CD4-positive, alpha-beta memory T cell (primary cell): ENCODE results near the gene OR6V1. TPM values are rescaled to one million over a fixed set of nuclear protein-coding genes. Genes with fewer than 3 reads are reported as not detected.

Experiments
- CTCF ChIA-PET: fragments of 350-600 bp; sonication (Branson Sonifier 250); formaldehyde crosslinking; loops from one replicate; lab custom pipeline; 2021; ENCODE audit warnings: inconsistent platforms; ENCODE audit not compliant: partially characterized antibody; lab: Charles Lee
- POLR2A ChIA-PET: fragments of 350-600 bp; sonication (Branson Sonifier 250); formaldehyde crosslinking; loops from one replicate; lab custom pipeline; 2021; ENCODE audit not compliant: partially characterized antibody; lab: Charles Lee
- DNase-seq, 5 donors: peaks; one replicate each; pipeline versions ENCODE4 v3.0.0 to v3.0.0-alpha.2; 2020 to 2022; ENCODE audit warnings: mixed read lengths in 1 of 5
- H3K27ac ChIP-seq: one replicate; pipeline ENCODE4 v1.7.0; 2013; ENCODE audit warnings: low read depth, low read length
- H3K27me3 ChIP-seq: 2 replicates; pipeline ENCODE4 v1.7.0; 2013; ENCODE audit warnings: mild to moderate bottlenecking, low read length, moderate library complexity; ENCODE audit not compliant: insufficient read depth
- H3K36me3 ChIP-seq: 2 replicates; pipeline ENCODE4 v1.7.0; 2013; ENCODE audit warnings: mild to moderate bottlenecking, low read length, moderate library complexity; ENCODE audit not compliant: insufficient read depth
- H3K4me1 ChIP-seq: 2 replicates; pipeline ENCODE4 v1.7.0; 2013; ENCODE audit warnings: mild to moderate bottlenecking, low read length, moderate library complexity; ENCODE audit not compliant: insufficient read depth
- H3K4me3 ChIP-seq, 2 donors: one replicate each; pipeline ENCODE4 v1.7.0; 2013; ENCODE audit warnings: low read length in 2 of 2, mild to moderate bottlenecking in 1 of 2
- H3K9me3 ChIP-seq, 2 donors: one replicate each; pipeline ENCODE4 v1.7.0; 2013; ENCODE audit warnings: low read length in 2 of 2, control low read depth in 1 of 2; ENCODE audit not compliant: control insufficient read depth in 1 of 2
- H3K27ac Mint-ChIP-seq, 7 donors: one replicate each; pipeline ENCODE4 v1.8.0; 2020 to 2021; ENCODE audit warnings: mixed read lengths in 7 of 7, mild to moderate bottlenecking in 6 of 7, inconsistent platforms in 3 of 7, moderate library complexity in 3 of 7
- H3K27me3 Mint-ChIP-seq, 2 donors: one replicate each; pipeline ENCODE4 v1.8.0; 2020 to 2021; ENCODE audit warnings: mixed read lengths in 2 of 2
- H3K36me3 Mint-ChIP-seq, 2 donors: one replicate each; pipeline ENCODE4 v1.8.0; 2020 to 2021; ENCODE audit warnings: mixed read lengths in 2 of 2, inconsistent platforms in 1 of 2, mild to moderate bottlenecking in 1 of 2
- H3K4me1 Mint-ChIP-seq, 4 donors: one replicate each; pipeline ENCODE4 v1.8.0; 2020 to 2021; ENCODE audit warnings: mixed read lengths in 4 of 4, mild to moderate bottlenecking in 1 of 4
- H3K4me3 Mint-ChIP-seq, 8 donors: one replicate each; pipeline ENCODE4 v1.8.0; 2020 to 2021; ENCODE audit warnings: mixed read lengths in 8 of 8, mild to moderate bottlenecking in 7 of 8, moderate library complexity in 6 of 8, inconsistent platforms in 3 of 8
- H3K9me3 Mint-ChIP-seq, 8 donors: one replicate each; pipeline ENCODE4 v1.8.0; 2020 to 2021; ENCODE audit warnings: mixed read lengths in 8 of 8, mild to moderate bottlenecking in 5 of 8, inconsistent platforms in 3 of 8, moderate library complexity in 1 of 8
- intact Hi-C: fragments of 100-400 bp; cut with micrococcal nuclease; formaldehyde crosslinking; loops from one replicate; pipeline ENCODE4 v1.15.1; 2023
- polyA plus RNA-seq, 2 donors: library from polyadenylated mRNA; unstranded; fragments of 300-500 nt; fragmentation: Illumina TruSeq; gene quantifications; one replicate each; pipeline ENCODE4 v1.2.3, GENCODE V29; 2021
- total RNA-seq, 2 experiments: library from RNA; stranded (reverse); gene quantifications; one replicate each; pipeline ENCODE4 v1.2.3, GENCODE V29; 2021

The OR6V1 gene
- total and polyA plus RNA-seq, 4 experiments from 2014 or later = not detected

DNA sequence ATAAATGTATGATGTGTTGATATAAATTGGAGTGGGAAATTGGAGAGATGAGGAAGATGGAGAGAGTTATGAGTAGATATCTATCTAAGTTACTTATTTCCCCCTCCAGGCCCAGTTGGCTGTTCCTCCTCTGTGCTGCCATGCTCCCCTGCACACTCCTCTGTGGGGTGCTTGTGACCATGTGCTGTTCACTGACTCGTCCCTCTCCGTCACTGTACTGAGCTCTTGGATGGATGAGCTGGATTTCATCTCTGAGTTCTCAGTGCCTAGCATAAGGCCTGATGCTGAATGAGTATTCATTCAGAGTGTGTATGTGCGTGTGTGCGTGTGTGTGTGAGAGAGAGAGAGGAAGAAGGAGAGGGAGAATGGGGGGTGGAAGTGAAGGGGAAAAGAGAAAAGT is 39.7 kb upstream of the OR6V1 start:
- no peaks in the 10 kb centered on the region for H3K9me3 ChIP-seq
- no peak for DNase-seq
- Mint-ChIP-seq H3K27ac (no peak overlapping the region), H3K4me3 (no peak overlapping the region), H3K4me1 (peaks cover 0 to 3% (median 3%) of the 10 kb centered on the region in 4 donors), H3K9me3 (peaks cover 0 to 1% (median 0%) of the 10 kb centered on the region in 8 donors), H3K36me3 (no peaks in the 10 kb centered on the region), H3K27me3 (peaks cover 18 to 24% of the 10 kb centered on the region in 2 donors)
- H3K4me3 ChIP-seq = no peak overlapping the region
- POLR2A ChIA-PET = no interaction called here
- CTCF ChIA-PET = interaction anchor here (1.0 to 14.1 kb wide), 4 partner anchors 9 to 207 kb away, joined by 3 to 291 read pairs (median 7); partner anchors contain the start of gene TAS2R40
- no peak overlapping the region for H3K27ac ChIP-seq
- no peaks in the 10 kb centered on the region for H3K36me3 ChIP-seq
- H3K4me1 ChIP-seq = no peaks in the 10 kb centered on the region
- H3K27me3 ChIP-seq = no peaks in the 10 kb centered on the region
- intact Hi-C loops = no loop called here

DNA sequence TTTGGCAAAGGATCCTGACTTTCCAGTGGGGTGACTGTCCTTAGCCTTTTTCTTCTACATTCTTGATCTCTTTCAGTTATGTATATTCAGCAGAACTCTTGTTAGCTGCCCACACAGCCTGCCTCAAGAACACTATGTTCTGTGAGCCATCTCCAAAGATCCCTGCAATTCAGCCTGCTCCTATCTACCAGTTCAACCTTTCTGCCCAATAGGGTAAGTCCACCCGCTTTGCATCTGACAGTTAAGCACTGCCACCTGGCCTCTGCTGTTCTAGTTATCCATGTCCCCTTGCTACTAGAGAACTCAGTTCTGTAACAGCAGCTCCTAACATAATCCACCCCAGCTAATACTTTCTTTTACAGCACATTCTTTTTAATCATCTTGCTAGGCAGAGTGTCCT is 38.7 kb upstream of the OR6V1 start:
- Mint-ChIP-seq H3K36me3 (no peaks in the 10 kb centered on the region), H3K4me1 (no peaks in the 10 kb centered on the region)

DNA sequence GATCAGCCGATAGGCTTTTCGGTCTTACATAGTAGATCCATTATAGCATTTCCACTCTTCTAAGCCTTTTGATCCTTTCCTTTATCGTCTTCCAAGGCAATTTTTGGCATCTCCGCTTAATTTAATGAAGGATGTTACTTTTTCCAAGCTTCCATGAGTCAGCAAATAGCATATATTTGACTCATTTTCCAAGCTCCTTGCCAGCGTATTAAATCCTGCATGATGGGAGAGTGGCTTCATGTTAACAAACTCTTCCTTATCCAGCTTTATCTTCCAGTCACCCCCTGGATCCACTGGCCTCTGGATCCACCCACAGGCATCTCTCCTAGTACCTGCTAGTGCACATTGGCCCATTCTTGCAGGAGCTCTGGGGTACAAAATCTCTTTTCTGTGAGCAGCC is 38.2 kb upstream of the OR6V1 start:
- Histone ChIP-seq H3K36me3 (no peaks in the 10 kb centered on the region), H3K9me3 (no peaks in the 10 kb centered on the region), H3K27ac (no peak overlapping the region), H3K27me3 (no peaks in the 10 kb centered on the region), H3K4me1 (no peaks in the 10 kb centered on the region), H3K4me3 (no peak overlapping the region)
- intact Hi-C loops = no loop called here
- CTCF ChIA-PET = interaction anchor here (1.0 to 14.1 kb wide), 5 partner anchors 8 to 432 kb away, joined by 3 to 291 read pairs (median 6); partner anchors contain the start of gene TAS2R40
- Mint-ChIP-seq H3K27me3 (peaks cover 15 to 22% of the 10 kb centered on the region in 2 donors), H3K9me3 (peaks cover 0 to 2% (median 0%) of the 10 kb centered on the region in 8 donors), H3K36me3 (no peaks in the 10 kb centered on the region), H3K27ac (no peak overlapping the region), H3K4me1 (no peaks in the 10 kb centered on the region), H3K4me3 (no peak overlapping the region)
- no peak for DNase-seq
- POLR2A ChIA-PET = no interaction called here

More for the DNA sequence above, 38.7 kb upstream of the OR6V1 start:
- H3K4me3 ChIP-seq = no peak overlapping the region
- H3K9me3 ChIP-seq = no peaks in the 10 kb centered on the region
- intact Hi-C loops = no loop called here
- POLR2A ChIA-PET = no interaction called here
- no peaks in the 10 kb centered on the region for H3K4me1 ChIP-seq
- H3K27ac Mint-ChIP-seq = no peak overlapping the region
- peaks cover 0 to 1% (median 0%) of the 10 kb centered on the region in 8 donors for H3K9me3 Mint-ChIP-seq
- H3K4me3 Mint-ChIP-seq = no peak overlapping the region
- no peak overlapping the region for H3K27ac ChIP-seq
- CTCF ChIA-PET = interaction anchor here (1.0 to 14.1 kb wide), 4 partner anchors 8 to 433 kb away, joined by 3 to 291 read pairs (median 8); partner anchors contain the start of gene TAS2R40
- H3K27me3 ChIP-seq = no peaks in the 10 kb centered on the region
- DNase-seq = no peak
- H3K27me3 Mint-ChIP-seq = peaks cover 15 to 22% of the 10 kb centered on the region in 2 donors
- H3K36me3 ChIP-seq = no peaks in the 10 kb centered on the region

DNA sequence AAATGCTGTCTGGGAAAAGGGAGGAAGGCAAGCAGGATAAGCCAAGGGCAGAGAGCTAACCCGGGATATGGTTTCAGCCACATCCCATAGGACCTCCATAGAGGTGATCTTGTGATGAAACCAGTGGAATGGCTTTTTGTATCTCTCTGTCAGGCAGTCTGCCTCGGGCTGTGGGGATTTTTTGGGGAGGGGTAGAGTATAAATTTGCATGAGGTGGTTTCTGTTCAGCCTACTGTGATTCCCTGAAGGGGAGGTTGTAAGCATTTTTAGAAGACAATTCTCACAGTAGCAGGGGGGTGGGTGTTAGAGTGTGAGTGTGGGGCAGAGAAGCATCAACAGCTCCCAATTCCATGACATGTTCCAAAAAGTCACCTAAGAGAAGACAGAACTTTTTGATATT is 37.1 kb upstream of the OR6V1 start:
- intact Hi-C loops = no loop called here
- Histone ChIP-seq H3K27me3 (no peaks in the 10 kb centered on the region), H3K4me3 (no peak overlapping the region), H3K4me1 (no peaks in the 10 kb centered on the region), H3K27ac (no peak overlapping the region), H3K9me3 (no peaks in the 10 kb centered on the region), H3K36me3 (no peaks in the 10 kb centered on the region)
- Mint-ChIP-seq H3K27me3 (peaks cover 15 to 22% of the 10 kb centered on the region in 2 donors), H3K4me1 (no peaks in the 10 kb centered on the region), H3K4me3 (no peak overlapping the region), H3K36me3 (no peaks in the 10 kb centered on the region), H3K9me3 (peaks cover 0 to 7% (median 0%) of the 10 kb centered on the region in 8 donors), H3K27ac (peak overlapping the region in 1 of 7 donors; percentile 36)
- POLR2A ChIA-PET = no interaction called here
- CTCF ChIA-PET = interaction anchor here (0.8 to 4.4 kb wide), 4 partner anchors 8 to 401 kb away, joined by 3 to 31 read pairs (median 5); no protein-coding TSS in a partner anchor
- DNase-seq = no peak

DNA sequence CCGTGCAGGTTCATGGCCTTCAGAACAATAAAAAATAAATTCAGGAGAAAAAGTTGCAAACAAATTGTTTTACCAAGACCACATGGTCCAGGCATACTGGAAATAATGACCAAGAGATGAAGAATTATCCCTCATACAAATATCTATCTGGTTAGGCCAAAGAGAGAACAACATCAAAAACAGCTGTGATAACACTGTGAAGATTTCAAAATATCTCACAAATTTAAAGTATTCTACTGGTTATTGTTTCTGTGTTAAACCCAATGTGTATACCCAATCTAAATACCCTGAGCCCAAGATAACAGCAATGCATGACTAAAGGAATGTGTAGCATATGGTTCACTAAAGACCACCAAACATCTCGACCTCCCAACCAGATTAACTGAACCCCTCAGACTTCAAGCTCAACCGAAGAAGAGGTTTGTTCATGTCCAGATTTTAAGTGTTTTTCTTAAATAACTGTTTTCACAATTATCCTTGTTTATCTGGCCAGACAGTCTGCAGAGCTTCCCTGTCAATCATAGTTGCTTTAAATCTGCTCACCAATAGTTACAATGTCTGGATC is 36.1 kb upstream of the OR6V1 start:
- peaks cover 15 to 22% of the 10 kb centered on the region in 2 donors for H3K27me3 Mint-ChIP-seq
- no peak overlapping the region for H3K27ac ChIP-seq
- no peaks in the 10 kb centered on the region for H3K36me3 ChIP-seq
- H3K4me1 Mint-ChIP-seq = no peaks in the 10 kb centered on the region
- no peaks in the 10 kb centered on the region for H3K27me3 ChIP-seq
- H3K4me3 ChIP-seq = no peak overlapping the region
- H3K9me3 ChIP-seq = no peaks in the 10 kb centered on the region
- POLR2A ChIA-PET = no interaction called here
- H3K9me3 Mint-ChIP-seq = peaks cover 0 to 7% (median 0%) of the 10 kb centered on the region in 8 donors
- no peak for DNase-seq
- intact Hi-C loops = no loop called here
- H3K27ac Mint-ChIP-seq = no peak overlapping the region
- no peaks in the 10 kb centered on the region for H3K4me1 ChIP-seq
- H3K4me3 Mint-ChIP-seq = no peak overlapping the region
- no peaks in the 10 kb centered on the region for H3K36me3 Mint-ChIP-seq
- CTCF ChIA-PET = interaction anchor here (0.8 to 4.4 kb wide), 5 partner anchors 8 to 199 kb away, joined by 3 to 31 read pairs (median 7); no protein-coding TSS in a partner anchor

DNA sequence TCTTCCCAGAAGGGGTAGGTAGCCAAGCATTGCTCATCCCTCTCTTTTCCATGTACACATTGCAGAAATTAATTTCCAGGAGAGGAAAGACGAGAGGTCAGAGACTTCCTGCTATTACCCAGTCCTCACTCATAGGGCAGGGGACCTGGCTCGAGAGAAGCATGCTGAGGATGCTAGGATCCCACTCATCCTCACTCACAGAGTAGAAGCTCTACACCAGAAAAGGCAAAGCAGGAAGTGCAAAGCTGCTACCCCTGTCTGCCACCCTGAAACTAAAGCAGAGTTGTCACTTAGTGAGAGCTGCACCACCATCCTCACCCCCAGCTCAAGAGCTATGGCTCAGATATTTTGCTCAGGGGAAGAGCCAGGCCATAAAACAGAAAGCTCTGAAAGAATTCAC is 35.1 kb upstream of the OR6V1 start:
- no peak overlapping the region for H3K4me3 Mint-ChIP-seq
- peaks cover 0 to 7% (median 0%) of the 10 kb centered on the region in 8 donors for H3K9me3 Mint-ChIP-seq
- H3K27me3 Mint-ChIP-seq = peaks cover 15 to 22% of the 10 kb centered on the region in 2 donors

DNA sequence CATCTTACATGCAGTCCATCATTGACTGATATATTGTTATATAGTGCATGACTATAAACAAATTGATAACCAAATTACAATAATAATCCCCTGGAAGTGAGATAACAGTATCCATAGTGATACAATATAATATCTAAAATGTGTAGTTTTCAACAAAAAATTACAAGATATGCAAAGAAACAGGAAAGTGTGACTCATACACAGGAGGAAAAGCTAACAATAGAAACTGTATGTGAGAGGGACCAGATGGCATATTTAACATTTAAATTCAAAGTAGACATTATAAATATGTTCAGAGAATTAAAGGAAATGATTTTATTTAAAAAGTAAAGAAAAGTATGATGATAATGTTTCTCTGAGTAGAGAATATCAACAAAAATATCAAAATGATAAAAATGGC is 33.2 kb upstream of the OR6V1 start:
- ChIA-PET CTCF (interaction anchor here (1.3 to 4.4 kb wide), 4 partner anchors 11 to 196 kb away, joined by 4 to 31 read pairs (median 8); no protein-coding TSS in a partner anchor), POLR2A (no interaction called here)
- Histone ChIP-seq H3K4me1 (no peaks in the 10 kb centered on the region), H3K9me3 (no peaks in the 10 kb centered on the region), H3K36me3 (no peaks in the 10 kb centered on the region), H3K27me3 (no peaks in the 10 kb centered on the region), H3K27ac (no peak overlapping the region), H3K4me3 (no peak overlapping the region)
- intact Hi-C loops = no loop called here
- peaks cover 14 to 16% of the 10 kb centered on the region in 2 donors for H3K27me3 Mint-ChIP-seq
- peaks cover 0 to 7% (median 0%) of the 10 kb centered on the region in 8 donors for H3K9me3 Mint-ChIP-seq
- no peak overlapping the region for H3K4me3 Mint-ChIP-seq
- no peaks in the 10 kb centered on the region for H3K36me3 Mint-ChIP-seq
- DNase-seq = no peak
- H3K27ac Mint-ChIP-seq = no peak overlapping the region
- H3K4me1 Mint-ChIP-seq = no peaks in the 10 kb centered on the region

More for the DNA sequence above, 35.1 kb upstream of the OR6V1 start:
- Histone ChIP-seq H3K27ac (no peak overlapping the region), H3K36me3 (no peaks in the 10 kb centered on the region), H3K4me1 (no peaks in the 10 kb centered on the region), H3K9me3 (no peaks in the 10 kb centered on the region), H3K4me3 (no peak overlapping the region), H3K27me3 (no peaks in the 10 kb centered on the region)
- Mint-ChIP-seq H3K36me3 (no peaks in the 10 kb centered on the region), H3K4me1 (no peaks in the 10 kb centered on the region), H3K27ac (no peak overlapping the region)
- no peak for DNase-seq
- intact Hi-C loops = no loop called here
- POLR2A ChIA-PET = no interaction called here
- CTCF ChIA-PET = interaction anchor here (1.2 to 4.4 kb wide), 3 partner anchors 9 to 198 kb away, joined by 3 to 31 read pairs (median 11); no protein-coding TSS in a partner anchor
